GM20000 (cell line): Measurements from ENCODE around the gene PLB1.
A peak's percentile ranks its signal among the peaks of the same experiment; 100 is the strongest.

Experiments
- DNase-seq: peaks from one replicate; pipeline ENCODE4 v3.0.0; 2012; ENCODE audit warnings: low spot score
- CTCF ChIP-seq: IDR thresholded peaks from 2 replicates; pipeline ENCODE4 v1.5.1; 2012; ENCODE audit warnings: mild to moderate bottlenecking, control low read depth; ENCODE audit errors: extremely low read depth, missing control alignments

PLB1 gene

DNA sequence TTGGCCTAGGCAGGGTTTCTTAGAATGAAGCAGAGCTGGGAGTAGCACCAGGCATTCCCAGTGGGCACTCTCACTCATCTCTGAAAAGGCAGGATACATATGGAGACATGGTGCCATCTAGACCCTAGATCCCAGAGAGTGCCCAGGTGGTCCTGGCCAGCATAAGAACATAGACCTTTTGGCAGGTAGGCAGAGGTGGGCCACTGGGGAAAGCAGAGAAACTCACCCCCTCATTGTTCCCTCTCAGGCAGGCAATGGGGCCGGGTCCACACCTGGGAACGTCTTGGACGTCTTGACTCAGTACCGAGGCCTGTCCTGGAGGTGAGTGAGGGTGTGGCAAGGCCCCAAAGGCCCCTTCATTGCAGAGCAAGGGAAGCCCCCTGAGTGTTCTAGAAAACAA, 69.2 kb downstream of the PLB1 start:
- TF ChIP-seq CTCF = no peak
- no peak for DNase-seq

DNA sequence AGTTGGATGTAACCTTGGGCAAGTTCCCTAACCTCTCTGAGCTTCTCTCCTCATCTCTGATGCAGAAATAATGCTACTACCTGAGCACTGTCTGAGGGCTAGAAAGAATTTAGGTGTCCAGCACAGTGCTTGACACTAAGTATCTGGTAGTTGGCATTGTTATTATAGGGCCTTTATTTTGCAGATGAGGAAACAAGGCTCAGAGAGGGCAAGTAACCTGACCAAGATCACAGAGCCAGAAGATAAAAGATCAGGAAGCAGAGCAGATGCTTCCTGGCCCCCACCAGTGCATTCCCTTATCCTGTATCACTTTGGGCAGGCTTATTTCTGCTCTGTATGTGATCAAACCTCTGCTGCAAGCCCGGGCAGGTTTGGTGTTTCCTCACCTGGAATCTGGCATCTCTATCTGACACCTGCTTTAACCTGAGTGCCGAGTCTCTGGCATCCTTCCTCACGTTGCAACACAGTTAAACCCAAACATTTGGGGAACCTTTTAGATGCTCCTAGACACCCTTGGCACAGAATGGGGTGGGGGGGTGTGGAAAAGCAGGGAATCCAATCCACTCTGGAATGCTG, 69.9 kb downstream of the PLB1 start:
- TF ChIP-seq CTCF = no peak
- no peak for DNase-seq

- peak; percentile 100 for TF ChIP-seq CTCF
- DNase-seq = peak; percentile 92
These were observed 70.7 kb downstream of the PLB1 start for GRCh38 chr2:28566521-28567041.

DNA sequence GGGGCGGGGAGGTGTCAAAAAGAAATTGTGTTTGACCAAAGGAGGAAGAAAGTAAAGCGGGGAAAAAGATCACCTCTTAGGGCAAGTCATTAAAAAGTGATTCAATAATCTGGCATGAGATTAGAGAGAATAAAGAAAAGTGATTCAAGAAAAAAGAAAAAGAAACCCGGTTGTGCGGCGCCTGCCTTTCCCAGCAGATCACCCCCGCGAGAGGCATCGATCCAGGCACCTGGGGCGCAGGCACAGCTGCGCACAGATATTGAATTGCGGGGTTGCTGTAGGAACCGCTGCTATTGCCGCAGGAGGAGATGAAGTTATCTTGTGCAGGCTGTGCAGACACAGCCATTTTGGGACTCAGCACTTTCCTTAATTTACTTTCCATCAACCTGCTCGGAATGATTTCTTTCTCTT, 71.2 kb downstream of the PLB1 start:
- no peak for TF ChIP-seq CTCF
- peak; percentile 34 for DNase-seq

GRCh38 chr2:28568036-28568435, 72.2 kb downstream of the PLB1 start:
- DNase-seq = no peak
- no peak for TF ChIP-seq CTCF

- no peak for DNase-seq
- TF ChIP-seq CTCF = no peak
These were observed 72.7 kb downstream of the PLB1 start for GRCh38 chr2:28568533-28568932.

- TF ChIP-seq CTCF = no peak
These were observed 74.6 kb downstream of the PLB1 start for GRCh38 chr2:28570431-28570830.

More at GRCh38 chr2:28570431-28570830, 74.6 kb downstream of the PLB1 start:
- no peak for DNase-seq
